ENCODE data around the gene PCBP4.

Gene PCBP4

DNA sequence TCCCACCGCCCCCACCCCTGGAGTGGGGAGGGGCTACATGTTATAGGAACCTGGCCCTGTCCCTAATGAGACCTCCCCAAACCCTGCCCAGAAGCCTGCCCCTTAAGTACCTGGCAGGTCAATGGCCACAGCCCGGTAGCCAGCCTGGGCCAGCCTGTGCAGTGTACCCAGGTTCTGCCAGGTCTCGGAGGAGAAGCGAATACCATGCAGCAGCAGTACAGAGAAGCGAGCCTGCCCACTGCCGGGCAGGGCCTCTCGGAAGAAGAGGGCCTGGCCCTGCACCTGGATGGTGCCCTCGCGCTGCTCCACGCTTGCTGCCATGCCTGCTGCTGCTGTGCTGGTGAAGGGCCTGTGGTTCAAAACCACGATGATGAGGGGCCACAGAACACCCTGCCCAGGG is 4.1 kb upstream of the PCBP4 start:
- no peak for DNase-seq (ENCODE audit: low spot score)

DNA sequence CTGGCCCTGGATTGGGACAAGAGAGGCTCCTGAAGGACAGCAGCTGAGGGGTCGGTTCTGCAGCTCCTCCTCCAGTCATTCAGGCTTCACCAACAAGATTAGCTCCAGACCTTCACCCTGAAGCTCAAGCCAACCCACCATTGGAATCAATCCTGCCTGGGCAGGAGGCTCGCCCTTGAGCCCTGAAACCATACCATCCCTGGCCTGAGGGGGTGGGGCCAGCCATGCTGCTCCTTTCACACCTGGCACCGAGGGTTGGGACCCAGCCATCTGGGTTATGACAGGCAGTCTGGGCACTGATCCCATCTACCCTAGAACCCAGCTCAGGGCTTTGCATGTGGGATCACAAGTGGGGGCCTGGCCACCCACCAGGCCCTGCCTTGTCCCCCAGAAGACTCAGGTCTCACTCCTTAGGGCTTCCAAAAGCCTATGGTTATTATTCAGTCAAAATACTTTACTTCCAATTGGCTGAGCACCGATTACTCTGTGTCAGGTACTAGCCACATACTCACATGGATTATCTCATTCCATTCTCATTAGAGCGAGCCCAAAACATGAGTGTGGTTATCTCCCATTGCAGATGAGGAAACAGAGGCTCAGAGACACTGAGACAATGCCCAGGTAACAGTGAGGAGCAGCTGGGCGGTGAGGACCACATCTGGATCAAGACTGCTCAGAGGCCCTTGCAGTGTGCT is 3.5 kb upstream of the PCBP4 start:
- DNase-seq (ENCODE audit: low spot score) = no peak

DNA sequence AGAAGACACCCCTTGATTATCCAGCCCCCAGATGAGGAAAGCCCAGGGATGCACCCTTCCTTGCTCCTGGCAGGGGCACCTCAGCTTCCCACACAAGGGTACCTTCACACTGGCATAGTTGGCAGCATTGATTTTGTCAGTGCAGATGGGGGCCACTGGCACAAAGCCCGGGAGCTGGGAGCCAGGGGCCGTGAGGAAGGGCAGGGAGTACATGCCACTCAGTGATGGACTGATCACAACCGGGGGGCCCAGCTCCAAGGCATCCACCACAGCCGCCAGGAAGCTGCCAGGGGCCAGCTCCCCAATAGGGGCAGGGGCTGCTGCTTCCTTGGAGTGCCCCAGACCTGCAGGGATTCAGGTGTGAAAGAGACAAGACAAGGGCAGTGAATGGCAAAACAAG is 2.6 kb upstream of the PCBP4 start:
- DNase-seq (ENCODE audit: low spot score) = no peak

DNA sequence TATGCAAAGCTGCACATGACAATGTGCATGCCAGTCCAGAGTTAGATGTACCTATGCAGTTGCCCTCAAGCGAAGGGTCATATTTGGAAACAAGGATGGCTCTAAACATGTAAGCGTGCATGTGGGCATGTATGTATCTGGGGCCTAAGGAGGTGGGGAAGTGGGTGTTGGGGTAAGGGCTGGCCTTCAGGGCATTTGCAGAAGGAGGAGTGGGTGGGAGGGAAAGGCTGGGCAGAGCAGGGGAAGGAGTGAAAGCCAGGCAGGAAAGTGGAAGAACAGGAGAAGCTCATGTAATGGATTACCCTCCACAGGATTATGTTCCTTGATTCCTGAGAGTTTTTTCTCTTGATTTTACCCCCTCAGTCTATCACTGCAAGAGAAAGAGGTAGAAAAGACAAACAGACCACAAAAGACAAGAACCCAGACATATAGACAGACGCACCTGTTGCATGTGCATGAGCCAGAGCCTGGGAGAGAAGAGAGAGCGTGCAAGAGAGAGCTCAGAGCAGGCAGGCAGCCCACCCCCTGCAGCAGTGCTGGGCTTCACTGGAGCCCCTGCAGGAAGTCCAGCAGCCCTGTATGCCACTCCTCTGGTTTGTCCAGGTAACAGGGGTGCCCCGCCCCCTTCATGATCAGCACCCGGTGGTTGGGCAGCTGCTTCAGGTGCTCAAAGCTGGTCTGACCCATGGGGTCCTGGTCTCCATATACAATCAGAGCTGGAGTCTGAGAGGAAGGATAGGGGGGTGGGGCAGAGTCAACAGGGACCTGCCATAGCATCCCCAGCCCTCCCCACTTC is 1.8 kb upstream of the PCBP4 start:
- no peak for DNase-seq (ENCODE audit: low spot score)

DNA sequence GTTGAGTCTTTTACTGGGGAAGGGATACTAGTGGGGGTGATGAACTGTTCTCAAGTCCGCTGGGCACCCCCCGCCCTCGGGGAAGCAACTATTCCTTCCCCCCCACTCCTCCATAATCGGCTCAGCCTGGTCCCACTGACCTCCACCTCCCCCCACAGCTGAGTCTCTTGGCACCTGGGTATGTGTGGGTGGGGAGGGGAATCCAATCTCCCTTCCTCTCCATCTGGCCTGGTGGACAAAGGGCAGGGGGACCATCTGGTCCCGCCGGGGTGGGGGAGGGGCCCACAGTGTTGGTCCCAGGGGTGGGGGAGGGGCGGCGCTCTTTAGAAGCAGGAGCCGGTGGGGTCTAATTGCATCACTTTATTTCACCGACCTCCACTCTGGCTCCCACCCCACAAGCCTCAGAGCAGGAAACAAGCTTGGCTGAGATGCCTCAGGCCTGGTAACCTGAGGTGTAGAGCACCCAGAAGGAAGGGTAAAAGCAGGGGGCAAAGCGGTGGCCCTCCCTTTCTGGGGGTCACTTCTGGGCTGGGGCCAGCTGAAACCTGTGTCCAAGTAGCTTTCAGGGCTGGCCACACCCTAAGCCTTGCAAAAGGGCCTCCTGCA is 1.0 kb upstream of the PCBP4 start:
- DNase-seq (ENCODE audit: low spot score) = no peak

DNA sequence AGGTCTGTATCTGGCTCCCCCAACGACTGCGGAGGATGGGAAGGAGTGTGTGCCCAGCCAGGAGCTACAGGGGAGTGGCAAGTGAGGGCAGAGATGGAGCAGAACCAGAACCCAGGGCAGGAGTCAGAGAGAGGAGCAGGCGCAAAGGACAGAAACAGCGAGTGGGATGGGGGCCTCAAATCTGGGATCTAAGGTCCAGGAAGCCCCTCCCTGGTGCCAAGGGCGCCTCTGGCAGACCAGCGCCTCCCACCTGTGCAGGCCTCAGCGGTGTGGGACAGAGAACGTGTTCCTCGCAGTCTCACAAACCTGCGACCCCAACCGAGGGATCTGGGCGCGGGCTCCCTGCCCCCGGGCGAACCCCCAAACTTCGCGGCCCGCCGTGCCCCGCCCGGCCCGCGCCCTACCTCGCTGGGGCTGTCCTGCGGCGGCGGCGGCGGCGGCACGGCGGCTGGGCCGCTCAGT is 301 bp downstream of the PCBP4 start:
- no peak for DNase-seq (ENCODE audit: low spot score)

DNA sequence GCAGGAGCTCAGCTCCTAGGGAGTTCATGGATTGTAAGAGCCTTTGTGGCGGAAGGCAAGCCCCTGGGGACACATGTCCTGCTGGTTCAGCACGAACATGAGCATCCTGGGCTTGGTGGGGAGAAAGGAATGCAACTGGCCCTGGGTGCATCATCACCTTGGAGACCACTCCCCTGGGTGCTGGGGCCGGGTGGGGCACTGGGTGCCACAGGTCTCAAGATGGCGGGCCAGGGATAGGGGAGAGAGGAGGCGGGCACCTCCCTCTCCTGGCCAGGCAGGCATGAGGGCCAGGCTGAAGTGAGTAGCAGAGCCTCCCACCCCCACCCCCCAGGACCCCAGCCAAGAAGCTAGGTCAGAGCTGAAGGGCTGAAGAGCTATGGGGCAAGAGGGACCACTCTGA is 768 bp downstream of the PCBP4 start:
- no peak for DNase-seq (ENCODE audit: low spot score)

DNA sequence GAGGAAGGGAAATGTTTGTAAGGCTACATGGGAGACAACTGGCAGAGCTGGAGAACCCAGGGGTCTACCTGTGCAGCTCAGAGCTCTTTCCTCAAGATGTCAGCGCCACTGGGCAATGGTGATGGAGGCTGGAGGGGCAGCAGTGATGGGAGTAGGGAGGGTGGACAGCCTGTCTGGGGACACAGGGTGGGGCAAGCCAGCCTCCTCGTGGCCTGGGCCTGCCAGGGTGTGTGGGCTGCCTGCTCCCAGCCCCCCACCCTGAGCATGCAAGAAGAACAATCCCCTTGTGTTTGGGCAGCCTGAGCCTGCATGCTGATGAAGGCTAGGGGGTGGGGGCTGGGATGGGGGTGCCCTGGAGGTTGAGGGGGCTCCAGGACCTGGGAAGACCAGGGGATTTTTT is 1.2 kb downstream of the PCBP4 start:
- DNase-seq (ENCODE audit: low spot score) = peak; percentile 95

DNA sequence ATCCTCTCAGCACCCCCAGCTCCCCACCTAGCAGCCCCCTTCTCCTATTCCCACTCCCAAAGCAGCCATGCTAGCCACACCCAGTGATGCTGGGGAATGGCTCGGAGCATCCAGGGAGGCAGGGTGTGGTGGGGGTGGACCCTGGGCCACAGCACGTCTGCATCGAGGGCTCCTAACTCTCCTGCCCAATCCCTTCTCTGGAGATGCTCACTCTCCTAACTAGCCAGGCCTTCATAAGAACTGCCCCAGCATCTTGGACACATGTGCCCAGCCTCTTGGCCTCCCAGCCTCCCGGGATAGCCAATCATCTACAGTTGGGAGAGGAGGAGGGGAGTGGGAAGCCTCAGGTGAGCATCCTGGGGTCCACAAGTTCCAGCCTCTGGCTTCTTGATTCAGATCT is 2.7 kb downstream of the PCBP4 start:
- DNase-seq (ENCODE audit: low spot score) = no peak

DNA sequence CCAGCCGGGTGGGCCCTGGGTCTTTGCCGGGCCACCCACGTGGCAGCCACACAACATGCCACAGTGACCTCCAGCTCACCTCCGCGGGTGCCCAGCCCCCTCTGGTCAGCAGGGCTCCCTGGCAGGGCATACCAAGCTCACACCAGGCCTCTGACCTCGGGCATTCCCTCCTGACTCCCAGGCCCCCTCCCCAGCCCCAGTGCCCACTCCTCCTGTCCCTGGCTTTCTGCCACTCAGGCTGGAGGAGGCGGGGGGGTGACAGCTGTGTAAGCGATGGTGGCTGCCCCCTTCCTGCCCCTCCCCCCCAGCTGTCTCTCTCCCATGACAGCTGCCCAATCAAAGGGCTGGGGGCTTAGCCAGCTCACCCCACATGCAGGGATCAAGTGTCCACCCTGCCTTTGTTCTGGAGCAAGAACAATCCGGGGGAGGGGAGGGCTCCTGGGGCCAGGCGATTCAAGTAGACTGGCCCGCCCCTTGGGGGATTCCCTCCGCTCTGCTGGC is 3.3 kb downstream of the PCBP4 start:
- peak; percentile 74 for DNase-seq (ENCODE audit: low spot score)

DNA sequence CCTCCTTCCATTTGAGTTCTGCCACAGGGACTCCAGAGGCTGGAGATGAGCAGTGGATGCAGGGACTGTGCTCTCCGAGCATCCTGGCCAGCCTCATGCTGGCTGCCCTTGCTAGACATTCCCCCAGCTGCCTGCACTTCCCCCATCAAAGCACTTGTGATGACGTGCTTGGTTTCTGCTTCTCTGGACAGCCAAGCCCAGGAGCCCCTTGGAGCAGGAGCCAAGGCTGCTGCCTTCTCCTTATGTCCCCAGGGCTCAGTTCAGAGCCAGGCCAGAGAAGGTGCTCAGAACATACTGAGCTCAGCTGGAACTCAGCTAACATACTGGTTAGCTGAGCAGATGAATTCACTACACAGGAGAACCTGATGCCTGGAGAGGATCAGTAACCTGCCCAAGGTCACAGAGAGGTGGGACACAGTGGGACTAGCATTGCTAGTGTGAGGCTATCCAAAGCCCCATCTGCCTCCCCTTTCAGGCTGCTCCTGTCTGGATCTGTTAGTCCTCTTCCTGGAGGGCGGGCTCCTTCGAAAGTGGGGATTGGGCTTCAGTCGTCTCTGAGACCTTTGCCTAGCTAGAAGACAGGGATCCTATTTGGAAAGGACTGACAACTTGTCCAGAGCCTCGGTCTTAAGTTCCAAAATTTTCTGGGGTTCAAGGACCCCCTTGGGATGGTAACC is 4.3 kb downstream of the PCBP4 start:
- peak; percentile 67 for DNase-seq (ENCODE audit: low spot score)

DNA sequence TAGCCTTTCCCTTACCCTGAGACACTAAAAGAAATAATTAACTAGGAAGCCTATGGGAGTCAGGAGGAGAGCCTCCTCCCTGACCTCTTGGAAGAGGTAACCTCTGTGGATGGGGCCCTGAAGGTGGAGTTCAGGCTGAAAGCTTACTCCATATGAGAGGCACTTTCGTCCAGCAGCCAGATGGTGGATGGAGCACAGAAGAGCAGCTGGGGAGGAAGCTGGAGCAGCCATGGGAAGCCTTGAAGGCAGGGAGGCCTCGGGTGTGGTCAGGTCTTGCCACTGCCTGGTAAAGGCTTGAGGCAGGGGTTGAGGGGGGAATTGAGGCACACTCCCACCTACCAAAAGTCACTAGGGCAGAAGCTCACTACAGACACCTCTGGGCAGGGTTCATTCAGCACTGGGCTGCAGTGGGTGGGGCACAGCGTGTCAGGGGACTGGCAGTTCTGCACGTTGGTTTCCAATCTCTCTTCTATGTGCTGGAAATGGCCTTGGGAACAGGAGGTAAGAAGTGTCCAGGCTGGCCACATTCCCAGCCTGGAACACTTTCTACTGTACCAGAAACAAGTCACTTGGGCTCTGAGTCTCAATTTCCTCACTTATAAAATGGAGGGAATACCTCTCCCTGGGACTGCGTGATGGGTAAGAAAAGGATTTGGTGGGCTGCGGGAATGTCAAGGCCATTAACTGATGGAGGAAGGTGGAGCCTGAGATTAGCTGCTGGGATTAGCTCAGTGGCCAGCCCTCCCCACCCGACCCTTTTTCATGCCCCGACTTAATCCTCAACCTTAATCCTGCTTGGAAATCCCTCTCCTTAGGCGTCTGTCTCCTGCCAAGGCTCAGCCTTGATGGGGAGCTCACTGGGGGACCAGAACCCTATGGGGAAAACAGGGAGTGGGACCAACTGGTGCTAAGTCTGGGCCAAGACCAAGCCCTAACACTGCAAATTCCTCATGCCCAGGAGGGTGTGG is 5.4 kb downstream of the PCBP4 start:
- DNase-seq (ENCODE audit: low spot score) = no peak

DNA sequence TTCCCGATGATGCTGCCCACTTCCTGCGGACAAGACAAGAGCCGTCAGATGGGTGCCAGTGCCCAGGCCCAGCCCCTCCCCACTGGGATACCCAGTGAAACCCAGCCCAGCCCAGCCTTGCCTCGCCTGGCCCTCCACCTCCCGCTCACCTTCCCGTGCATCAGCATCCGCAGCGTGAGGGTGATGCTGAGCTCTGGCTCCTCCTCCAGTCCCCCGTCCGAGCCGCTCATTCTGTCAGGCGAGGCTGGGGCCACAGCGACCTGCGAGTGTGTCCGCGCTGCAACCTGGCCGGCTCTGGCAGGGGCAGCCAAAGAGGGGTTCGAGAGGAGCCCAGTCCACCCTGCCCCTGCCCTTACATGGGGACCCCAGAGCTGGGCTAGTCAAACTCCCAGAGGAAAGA is 6.2 kb downstream of the PCBP4 start:
- no peak for DNase-seq (ENCODE audit: low spot score)

DNA sequence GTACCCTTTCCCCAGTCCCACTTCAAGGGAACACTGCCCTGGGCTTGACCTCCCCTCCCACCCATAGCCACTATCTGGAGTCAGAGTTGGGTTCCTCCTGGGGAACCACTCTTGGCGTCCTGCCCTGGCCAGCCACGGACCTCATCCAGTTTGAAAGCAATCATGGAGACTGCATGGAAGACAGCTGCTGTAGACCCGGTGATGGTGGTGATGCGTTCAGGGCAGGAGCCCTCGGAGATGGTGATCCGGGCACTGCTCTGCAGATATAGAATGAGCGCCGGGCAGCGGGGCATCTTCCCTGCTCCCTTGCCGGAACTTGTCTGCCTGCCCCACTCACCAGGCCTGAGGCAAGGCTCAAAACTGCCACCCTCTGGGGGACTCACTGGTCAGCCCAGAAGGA is 6.9 kb downstream of the PCBP4 start:
- DNase-seq (ENCODE audit: low spot score) = no peak

DNA sequence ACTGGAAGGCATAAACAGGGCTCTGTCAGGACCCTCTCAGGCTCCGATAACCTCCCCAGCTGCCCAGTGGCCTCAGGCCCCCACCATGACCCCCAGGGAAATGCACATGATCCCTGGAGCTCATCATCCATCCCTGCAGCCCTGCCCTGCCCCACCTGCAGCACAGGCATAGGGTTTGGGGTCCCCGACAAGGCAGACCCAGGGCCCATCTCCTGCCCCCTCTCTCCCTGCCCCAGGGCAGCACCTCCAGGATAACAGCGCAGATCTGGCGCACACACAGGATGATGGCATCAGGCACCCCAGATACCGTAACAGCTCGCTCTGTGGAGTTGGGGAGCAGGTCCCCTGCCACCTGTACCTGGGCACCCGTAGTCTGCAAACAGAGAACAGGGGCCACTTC is 7.6 kb downstream of the PCBP4 start:
- DNase-seq (ENCODE audit: low spot score) = no peak

DNA sequence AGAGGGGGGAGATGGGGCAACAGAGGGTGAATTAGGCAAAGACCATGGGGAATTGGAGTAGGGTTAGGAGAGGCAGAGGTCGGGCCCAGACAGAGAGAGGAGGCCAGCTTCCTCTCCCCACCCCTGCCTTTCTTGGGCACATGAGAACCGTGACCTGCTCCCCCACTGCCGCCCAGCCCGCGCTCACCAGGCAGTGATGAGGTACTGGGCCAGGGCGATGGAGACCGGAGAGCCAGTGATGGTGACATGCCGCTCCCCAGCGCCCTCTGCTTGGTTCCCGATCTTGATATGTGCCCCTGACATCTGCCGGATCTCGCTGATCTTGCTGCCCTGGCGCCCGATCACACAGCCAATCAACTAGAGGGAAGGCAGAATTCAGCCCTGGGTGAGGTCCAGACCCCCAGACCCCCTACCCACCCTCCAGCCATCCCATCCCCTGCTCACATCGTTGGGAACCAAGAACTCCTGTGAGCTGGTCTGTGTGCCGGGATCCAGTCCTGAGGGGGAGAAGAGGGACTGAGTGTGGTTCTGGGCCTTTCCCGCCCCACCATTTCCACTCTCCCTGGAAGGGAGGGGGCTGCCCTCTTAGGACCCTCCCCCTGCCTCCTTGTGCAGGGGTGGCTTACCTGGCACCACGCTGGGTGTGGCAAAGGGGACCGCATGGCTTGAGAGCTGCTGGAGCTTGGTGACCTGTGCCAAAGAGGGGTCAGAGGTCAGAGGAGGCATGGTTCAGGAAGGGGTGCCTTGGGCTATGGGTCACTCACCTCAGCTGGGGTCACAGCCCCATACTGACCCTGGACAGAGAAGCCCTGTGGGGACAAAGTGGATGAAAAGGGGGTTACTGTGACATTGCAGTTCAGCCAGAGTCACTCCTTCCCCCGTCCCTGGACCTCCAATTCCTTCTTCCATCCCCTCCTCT is 8.4 kb downstream of the PCBP4 start:
- DNase-seq (ENCODE audit: low spot score) = no peak

DNA sequence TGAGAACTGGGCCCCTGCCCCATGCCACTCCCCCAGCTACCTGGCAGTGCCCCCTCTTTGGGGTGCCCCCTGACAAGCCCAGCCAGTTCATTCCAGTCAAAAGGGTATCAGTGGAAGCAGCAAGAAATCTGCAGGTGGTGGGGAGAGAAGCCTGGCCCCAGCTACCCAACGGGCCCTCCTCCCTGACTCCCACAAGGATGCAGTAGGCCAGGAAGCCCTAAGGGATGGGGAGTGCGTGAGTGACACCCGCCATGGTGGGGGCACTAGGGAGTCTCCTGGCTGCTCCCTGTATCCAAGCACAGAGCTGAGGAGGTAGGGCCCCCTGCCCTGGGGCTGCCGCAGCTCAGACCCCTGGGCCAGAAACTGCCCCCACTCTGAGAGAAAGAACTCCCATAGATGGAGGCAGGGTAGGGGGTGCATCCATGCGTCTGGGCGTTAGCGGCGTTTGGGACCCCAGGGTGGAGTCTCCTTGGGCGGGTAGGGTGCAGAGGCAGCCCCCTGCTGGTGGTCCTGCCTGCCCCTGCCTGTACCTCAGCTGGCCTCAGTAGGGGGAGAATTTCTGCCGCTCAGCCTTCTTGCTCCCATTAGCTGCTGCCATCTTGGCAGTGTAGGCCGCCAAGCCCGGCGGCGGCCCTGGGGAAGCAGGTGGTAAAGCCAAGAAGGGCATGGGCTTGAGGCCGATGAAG is 9.6 kb downstream of the PCBP4 start:
- DNase-seq (ENCODE audit: low spot score) = no peak

DNA sequence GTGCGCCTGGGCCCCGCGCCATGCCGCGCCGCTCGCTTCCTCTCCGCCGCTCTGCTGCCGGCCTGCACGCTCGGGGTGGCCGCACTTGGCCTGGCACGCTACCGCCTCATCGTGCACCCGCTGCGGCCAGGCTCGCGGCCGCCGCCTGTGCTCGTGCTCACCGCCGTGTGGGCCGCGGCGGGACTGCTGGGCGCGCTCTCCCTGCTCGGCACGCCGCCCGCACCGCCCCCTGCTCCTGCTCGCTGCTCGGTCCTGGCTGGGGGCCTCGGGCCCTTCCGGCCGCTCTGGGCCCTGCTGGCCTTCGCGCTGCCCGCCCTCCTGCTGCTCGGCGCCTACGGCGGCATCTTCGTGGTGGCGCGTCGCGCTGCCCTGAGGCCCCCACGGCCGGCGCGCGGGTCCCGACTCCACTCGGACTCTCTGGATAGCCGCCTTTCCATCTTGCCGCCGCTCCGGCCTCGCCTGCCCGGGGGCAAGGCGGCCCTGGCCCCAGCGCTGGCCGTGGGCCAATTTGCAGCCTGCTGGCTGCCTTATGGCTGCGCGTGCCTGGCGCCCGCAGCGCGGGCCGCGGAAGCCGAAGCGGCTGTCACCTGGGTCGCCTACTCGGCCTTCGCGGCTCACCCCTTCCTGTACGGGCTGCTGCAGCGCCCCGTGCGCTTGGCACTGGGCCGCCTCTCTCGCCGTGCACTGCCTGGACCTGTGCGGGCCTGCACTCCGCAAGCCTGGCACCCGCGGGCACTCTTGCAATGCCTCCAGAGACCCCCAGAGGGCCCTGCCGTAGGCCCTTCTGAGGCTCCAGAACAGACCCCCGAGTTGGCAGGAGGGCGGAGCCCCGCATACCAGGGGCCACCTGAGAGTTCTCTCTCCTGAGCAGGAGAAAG is 11.1 kb downstream of the PCBP4 start:
- peak; percentile 76 for DNase-seq (ENCODE audit: low spot score)
